H9 (cell line): ENCODE measurements around the gene ODAD2. TPM values are rescaled to one million over a fixed set of nuclear protein-coding genes. Genes with fewer than 3 reads are reported as not detected.

Experiments used
- DNase-seq: peaks from one replicate; pipeline ENCODE4 v3.0.0-alpha.2; 2017
- H2AFZ ChIP-seq: one replicate; pipeline ENCODE4 v1.6.1; 2013; ENCODE audit warnings: mild to moderate bottlenecking, low read length, control low read depth, moderate library complexity
- H2AK5ac ChIP-seq: 2 replicates; pipeline ENCODE4 v1.6.1; 2013; ENCODE audit warnings: low read length, control low read depth, mixed read lengths; ENCODE audit not compliant: insufficient read length
- H2BK120ac ChIP-seq: one replicate; pipeline ENCODE4 v1.6.1; 2013; ENCODE audit warnings: low read depth, mild to moderate bottlenecking, low read length, control low read depth, inconsistent platforms; ENCODE audit not compliant: poor library complexity, severe bottlenecking
- H2BK12ac ChIP-seq: 2 replicates; pipeline ENCODE4 v1.6.1; 2013; ENCODE audit warnings: low read length, control low read depth, mixed read lengths, low read depth; ENCODE audit not compliant: insufficient read length
- H2BK15ac ChIP-seq: 2 replicates; pipeline ENCODE4 v1.6.1; 2013; ENCODE audit warnings: low read depth, low read length, control low read depth
- H2BK20ac ChIP-seq: one replicate; pipeline ENCODE4 v1.6.1; 2013; ENCODE audit warnings: low read depth, mild to moderate bottlenecking, low read length, control low read depth, inconsistent platforms; ENCODE audit not compliant: poor library complexity, severe bottlenecking
- H2BK5ac ChIP-seq: 2 replicates; pipeline ENCODE4 v1.6.1; 2013; ENCODE audit warnings: low read length, control low read depth, mixed read lengths; ENCODE audit not compliant: insufficient read length
- H3K14ac ChIP-seq: 2 replicates; pipeline ENCODE4 v1.6.1; 2013; ENCODE audit warnings: low read length, control low read depth; ENCODE audit not compliant: insufficient read depth
- H3K18ac ChIP-seq: 2 replicates; pipeline ENCODE4 v1.6.1; 2013; ENCODE audit warnings: low read depth, mild to moderate bottlenecking, mixed read lengths, low read length, control low read depth; ENCODE audit not compliant: insufficient read length
- H3K23ac ChIP-seq: 2 replicates; pipeline ENCODE4 v1.6.1; 2013; ENCODE audit warnings: low read length, control low read depth, mixed read lengths, low read depth; ENCODE audit not compliant: insufficient read length
- H3K23me2 ChIP-seq: 2 replicates; pipeline ENCODE4 v1.6.1; 2013; ENCODE audit warnings: low read depth, mild to moderate bottlenecking, mixed read lengths, low read length, control low read depth; ENCODE audit not compliant: insufficient read length, poor library complexity, severe bottlenecking
- H3K27ac ChIP-seq: 2 replicates; pipeline ENCODE4 v1.5.1; 2013; ENCODE audit warnings: low read length, control low read depth, mixed read lengths, low read depth; ENCODE audit not compliant: insufficient read length
- H3K27me3 ChIP-seq: 2 replicates; pipeline ENCODE4 v1.6.1; 2013; ENCODE audit warnings: low read length, control low read depth, inconsistent platforms; ENCODE audit not compliant: insufficient read depth
- H3K4ac ChIP-seq: 2 replicates; pipeline ENCODE4 v1.6.1; 2013; ENCODE audit warnings: low read depth, mild to moderate bottlenecking, control low read depth, inconsistent platforms, low read length, moderate library complexity
- H3K4me1 ChIP-seq: 2 replicates; pipeline ENCODE4 v1.6.1; 2013; ENCODE audit warnings: low read length, control low read depth, inconsistent platforms; ENCODE audit not compliant: insufficient read depth
- H3K4me2 ChIP-seq: 2 replicates; pipeline ENCODE4 v1.6.1; 2013; ENCODE audit warnings: low read length, control low read depth, mixed read lengths; ENCODE audit not compliant: insufficient read length, insufficient read depth
- H3K56ac ChIP-seq: 2 replicates; pipeline ENCODE4 v1.6.1; 2013; ENCODE audit warnings: low read depth, mild to moderate bottlenecking, mixed read lengths, low read length, control low read depth; ENCODE audit not compliant: insufficient read length
- H3K79me1 ChIP-seq: 2 replicates; pipeline ENCODE4 v1.6.1; 2013; ENCODE audit warnings: low read depth, mild to moderate bottlenecking, moderate library complexity, low read length, control low read depth, inconsistent platforms; ENCODE audit not compliant: insufficient read depth, poor library complexity, severe bottlenecking
- H3K79me2 ChIP-seq: 2 replicates; pipeline ENCODE4 v1.6.1; 2013; ENCODE audit warnings: low read length, control low read depth, inconsistent platforms; ENCODE audit not compliant: insufficient read depth
- H3K9ac ChIP-seq: 2 replicates; pipeline ENCODE4 v1.6.1; 2013; ENCODE audit warnings: low read length, control low read depth, mixed read lengths; ENCODE audit not compliant: insufficient read length; ENCODE audit errors: extremely low read depth
- H3K9me3 ChIP-seq: one replicate; pipeline ENCODE4 v1.6.1; 2013; ENCODE audit warnings: low read depth, low read length, inconsistent platforms; ENCODE audit not compliant: control insufficient read depth
- H3T11ph ChIP-seq: one replicate; pipeline ENCODE4 v1.6.1; 2013; ENCODE audit warnings: mild to moderate bottlenecking, low read length, control low read depth, inconsistent platforms
- H4K20me1 ChIP-seq: one replicate; pipeline ENCODE4 v1.6.1; 2013; ENCODE audit not compliant: control insufficient read depth, insufficient read length, insufficient read depth
- H4K5ac ChIP-seq: 2 replicates; pipeline ENCODE4 v1.6.1; 2013; ENCODE audit warnings: low read depth, mild to moderate bottlenecking, mixed read lengths, low read length, control low read depth; ENCODE audit not compliant: insufficient read length
- H4K8ac ChIP-seq: replicated peaks from 2 replicates; pipeline ENCODE4 v1.6.1; 2013; ENCODE audit warnings: low read length, control low read depth, mixed read lengths, low read depth; ENCODE audit not compliant: insufficient read length
- H4K91ac ChIP-seq: 2 replicates; pipeline ENCODE4 v1.6.1; 2013; ENCODE audit warnings: low read depth, mild to moderate bottlenecking, moderate library complexity, mixed read lengths, low read length, control low read depth; ENCODE audit not compliant: insufficient read length
- H3K27ac Mint-ChIP-seq, 3 experiments: 2 replicates in 2 of 3; 3 replicates in 1 of 3; pipeline ENCODE4 v1.8.0; 2020 to 2021; ENCODE audit warnings: mixed read lengths in 3 of 3, mild to moderate bottlenecking in 1 of 3, moderate library complexity in 1 of 3
- H3K27me3 Mint-ChIP-seq: 2 replicates; pipeline ENCODE4 v1.8.0; 2021; ENCODE audit warnings: low read depth, mild to moderate bottlenecking, moderate library complexity, mixed read lengths
- H3K36me3 Mint-ChIP-seq, 3 experiments: 2 replicates in 2 of 3; 3 replicates in 1 of 3; pipeline ENCODE4 v1.8.0; 2020 to 2021; ENCODE audit warnings: low read depth in 3 of 3, mixed read lengths in 3 of 3; ENCODE audit not compliant: insufficient read depth in 1 of 3
- H3K4me1 Mint-ChIP-seq, 2 experiments: 2 replicates each; pipeline ENCODE4 v1.8.0; 2020; ENCODE audit warnings: mixed read lengths in 2 of 2
- H3K4me3 Mint-ChIP-seq, 2 experiments: 2 replicates in 1 of 2; 3 replicates in 1 of 2; pipeline ENCODE4 v1.8.0; 2020 to 2021; ENCODE audit warnings: mild to moderate bottlenecking in 2 of 2, mixed read lengths in 2 of 2, moderate library complexity in 1 of 2
- H3K9me3 Mint-ChIP-seq, 2 experiments: 2 replicates in 1 of 2; 3 replicates in 1 of 2; pipeline ENCODE4 v1.8.0; 2020; ENCODE audit warnings: mild to moderate bottlenecking in 2 of 2, mixed read lengths in 2 of 2, moderate library complexity in 1 of 2
- CTCF ChIP-seq: fragments of 200-600 bp; sonication (generic); conservative IDR thresholded peaks from 3 replicates; pipeline ENCODE4 v1.8.0; 2021; ENCODE audit warnings: antibody characterized with exemption, mild to moderate bottlenecking
- WGBS: extraction: QIAGEN DNeasy Blood & Tissue Kit; methylation state at CpG from one replicate; pipeline ENCODE4 v1.1.7; 2013; ENCODE audit warnings: missing lambda C conversion rate, low lambda C conversion rate, mixed read lengths; ENCODE audit not compliant: insufficient read length; ENCODE audit errors: extremely low coverage; 5-methylcytosine and 5-hydroxymethylcytosine counted together
- total RNA-seq: library from RNA; stranded (reverse); gene quantifications from 2 replicates; pipeline ENCODE4 v1.2.1, GENCODE V29; 2021

ODAD2 gene
- total RNA-seq, 1 experiment from 2014 or later = 4.5 TPM

DNA sequence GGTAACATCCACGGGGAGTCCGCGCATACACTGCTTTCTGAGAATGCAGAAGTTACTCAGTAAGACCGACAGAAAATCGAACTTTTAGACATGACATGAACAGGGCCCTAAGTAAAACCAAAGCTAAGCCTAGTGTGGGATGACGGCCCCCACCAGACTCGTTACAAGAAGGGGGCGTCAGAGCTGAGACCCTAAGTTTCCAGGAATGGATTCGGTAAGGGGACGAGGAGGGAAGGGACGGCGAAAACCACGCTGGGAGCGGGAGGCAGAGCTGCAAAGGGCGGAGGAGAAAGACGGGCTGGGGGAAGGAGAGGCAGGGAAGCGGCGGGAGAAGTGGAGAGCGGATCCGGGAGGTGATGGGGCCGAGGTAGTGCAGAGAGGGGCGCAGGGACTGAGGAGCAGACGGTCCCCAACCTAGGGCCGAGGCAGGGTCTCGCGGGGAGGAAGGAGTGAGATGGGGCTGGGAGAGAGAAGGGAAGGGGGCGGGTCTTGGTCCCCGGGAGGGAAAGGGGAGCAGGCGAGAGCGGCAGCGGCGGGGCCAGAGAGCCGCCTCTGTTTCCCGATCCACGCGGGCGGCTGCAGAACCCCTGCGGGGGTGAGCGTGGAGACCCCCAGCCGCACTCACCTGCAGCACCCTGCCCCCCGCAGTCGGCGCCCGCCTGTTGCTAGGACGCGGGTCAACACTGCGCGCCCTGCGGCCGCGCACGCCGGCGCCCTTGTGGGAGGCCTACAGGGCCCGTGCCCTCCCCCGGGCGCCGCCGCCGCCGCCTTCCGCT is 513 bp downstream of the ODAD2 start:
- H2BK20ac ChIP-seq = no peak overlapping the region
- DNase-seq = peak; percentile 70
- H3K4me1 Mint-ChIP-seq = peaks cover 33 to 43% of the 10 kb centered on the region in 2 experiments
- H2BK15ac ChIP-seq = no peak overlapping the region
- H3K14ac ChIP-seq = peak overlapping the region; percentile 59
- no peak overlapping the region for H2BK12ac ChIP-seq
- H3K27ac Mint-ChIP-seq = peak overlapping the region in 2 of 3 experiments; percentile 86 to 88; a peak in 5 of 7 replicates
- H3K36me3 Mint-ChIP-seq = no peaks in the 10 kb centered on the region; a peak in 1 of 7 replicates
- H3K9ac ChIP-seq = peak overlapping the region; percentile 72
- no peak overlapping the region for H4K8ac ChIP-seq
- H3K79me1 ChIP-seq = no peaks in the 10 kb centered on the region
- no peaks in the 10 kb centered on the region for H3K9me3 ChIP-seq
- no CpG with 5 or more reads among the region's 62 CpGs for WGBS
- no peaks in the 10 kb centered on the region for H3K27me3 ChIP-seq
- H3K27me3 Mint-ChIP-seq = peaks cover 9% of the 10 kb centered on the region
- no peak overlapping the region for H3K27ac ChIP-seq
- peak overlapping the region; percentile 45 for H2AFZ ChIP-seq
- H3K4ac ChIP-seq = no peak overlapping the region
- peak overlapping the region; percentile 76 for H3K18ac ChIP-seq
- TF ChIP-seq CTCF = no peak
- no peaks in the 10 kb centered on the region; the same call in 1 of the 2 replicates for H3K4me1 ChIP-seq
- no peaks in the 10 kb centered on the region for H4K20me1 ChIP-seq
- peak overlapping the region; percentile 62 for H3K4me2 ChIP-seq
- H3K79me2 ChIP-seq = no peaks in the 10 kb centered on the region
- no peak overlapping the region for H4K5ac ChIP-seq
- no peak overlapping the region for H3K56ac ChIP-seq
- peaks cover 3% of the 10 kb centered on the region for H3K23me2 ChIP-seq
- no peaks in the 10 kb centered on the region for H3K9me3 Mint-ChIP-seq
- H2BK120ac ChIP-seq = no peak overlapping the region
- H3K4me3 Mint-ChIP-seq = peak overlapping the region; percentile 95 to 97
- no peak overlapping the region for H4K91ac ChIP-seq
- H3K23ac ChIP-seq = no peak overlapping the region
- no peak overlapping the region for H3T11ph ChIP-seq
- no peak overlapping the region for H2BK5ac ChIP-seq
- H2AK5ac ChIP-seq = no peak overlapping the region
